NCI-H748 treated with DMSO at 0.1 percent for 48 hours (cell line): ENCODE results near the gene ASB16.
"Not testable (repeated sequence)": the region's sequence is repeated elsewhere in the genome, so short reads cannot be mapped to it uniquely, and the experiment has no call there.

Experiments
- DNase-seq: peaks from one replicate; lab custom pipeline; 2025; lab: John Stamatoyannopoulos, UW

Gene ASB16, protein sequence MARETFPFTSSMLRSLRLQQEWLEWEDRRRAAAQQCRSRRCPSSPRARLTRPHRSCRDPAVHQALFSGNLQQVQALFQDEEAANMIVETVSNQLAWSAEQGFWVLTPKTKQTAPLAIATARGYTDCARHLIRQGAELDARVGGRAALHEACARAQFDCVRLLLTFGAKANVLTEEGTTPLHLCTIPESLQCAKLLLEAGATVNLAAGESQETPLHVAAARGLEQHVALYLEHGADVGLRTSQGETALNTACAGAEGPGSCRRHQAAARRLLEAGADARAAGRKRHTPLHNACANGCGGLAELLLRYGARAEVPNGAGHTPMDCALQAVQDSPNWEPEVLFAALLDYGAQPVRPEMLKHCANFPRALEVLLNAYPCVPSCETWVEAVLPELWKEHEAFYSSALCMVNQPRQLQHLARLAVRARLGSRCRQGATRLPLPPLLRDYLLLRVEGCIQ

DNA sequence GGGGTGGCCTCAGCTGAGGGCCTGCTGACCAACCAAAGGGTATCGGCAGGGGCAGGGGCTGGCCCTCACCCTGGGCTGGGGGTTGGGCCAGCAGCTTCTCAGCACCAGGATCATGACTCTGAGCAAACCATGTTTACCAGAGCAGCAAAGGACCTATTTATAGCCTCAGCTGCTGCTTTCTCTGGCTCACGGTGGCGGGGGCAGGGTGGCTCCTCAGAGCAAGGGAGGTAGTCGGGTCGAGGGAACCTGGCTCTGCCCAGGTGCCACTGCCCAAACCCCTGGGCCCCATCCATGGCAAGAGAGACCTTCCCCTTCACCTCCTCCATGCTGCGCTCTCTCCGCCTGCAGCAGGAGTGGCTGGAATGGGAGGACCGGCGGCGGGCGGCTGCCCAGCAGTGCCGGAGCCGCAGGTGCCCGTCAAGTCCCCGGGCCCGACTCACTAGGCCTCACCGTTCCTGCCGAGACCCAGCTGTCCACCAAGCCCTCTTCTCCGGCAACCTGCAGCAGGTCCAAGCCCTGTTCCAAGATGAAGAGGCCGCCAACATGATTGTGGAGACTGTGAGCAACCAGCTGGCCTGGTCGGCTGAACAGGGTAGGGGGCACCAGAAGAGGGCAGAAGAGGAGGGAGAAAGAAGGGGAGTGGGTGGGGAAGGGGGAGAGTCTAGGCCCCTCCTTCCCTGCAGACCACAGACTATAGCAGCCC is at the start of gene ASB16:
Gene ASB16 (plus strand): TSS at position 206 of the 703 bp plus-strand sequence. CDS start 86 bp downstream, at position 292.
- no peak for DNase-seq

DNA sequence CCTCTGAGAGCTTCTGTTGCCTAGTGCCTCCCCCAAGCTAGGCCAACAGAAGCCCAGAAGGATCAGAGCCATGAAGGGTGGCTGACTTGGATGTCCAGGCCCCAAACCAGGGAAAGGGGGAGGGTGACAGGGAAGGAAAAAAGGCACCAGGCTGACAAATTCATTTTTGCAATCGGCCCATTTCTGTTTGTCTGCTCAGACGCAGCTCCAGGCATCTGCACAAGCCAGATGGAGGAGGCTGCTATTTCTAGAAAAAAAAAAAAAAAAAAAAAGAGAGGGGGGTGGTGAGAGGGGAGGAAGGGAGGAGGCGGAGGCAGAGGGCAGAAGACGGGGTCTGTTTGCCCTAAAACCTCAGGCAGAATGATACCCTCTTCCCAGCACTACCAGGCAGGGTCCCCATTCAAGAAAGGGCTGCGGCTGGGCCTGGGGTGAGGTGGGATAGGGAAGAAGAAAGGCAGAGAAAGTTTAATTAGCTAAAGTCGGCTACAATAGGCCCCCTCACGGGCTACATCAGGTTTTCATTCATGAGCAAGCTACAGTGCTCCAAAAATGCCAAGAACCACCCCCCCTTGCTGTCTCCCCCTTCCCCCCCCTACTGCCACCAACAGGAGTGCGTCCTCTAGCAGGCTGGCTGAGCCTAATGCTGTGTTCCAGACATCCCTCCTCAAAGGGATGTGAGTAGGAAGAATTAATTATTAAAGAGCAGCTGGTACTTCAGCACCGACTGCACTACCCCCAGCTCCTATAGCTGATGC is 49.5 kb upstream of the ASB16 start:
- no peak for DNase-seq

GRCh38 chr17:44121997-44122815 is 48.3 kb upstream of the ASB16 start:
- DNase-seq = no peak

DNA sequence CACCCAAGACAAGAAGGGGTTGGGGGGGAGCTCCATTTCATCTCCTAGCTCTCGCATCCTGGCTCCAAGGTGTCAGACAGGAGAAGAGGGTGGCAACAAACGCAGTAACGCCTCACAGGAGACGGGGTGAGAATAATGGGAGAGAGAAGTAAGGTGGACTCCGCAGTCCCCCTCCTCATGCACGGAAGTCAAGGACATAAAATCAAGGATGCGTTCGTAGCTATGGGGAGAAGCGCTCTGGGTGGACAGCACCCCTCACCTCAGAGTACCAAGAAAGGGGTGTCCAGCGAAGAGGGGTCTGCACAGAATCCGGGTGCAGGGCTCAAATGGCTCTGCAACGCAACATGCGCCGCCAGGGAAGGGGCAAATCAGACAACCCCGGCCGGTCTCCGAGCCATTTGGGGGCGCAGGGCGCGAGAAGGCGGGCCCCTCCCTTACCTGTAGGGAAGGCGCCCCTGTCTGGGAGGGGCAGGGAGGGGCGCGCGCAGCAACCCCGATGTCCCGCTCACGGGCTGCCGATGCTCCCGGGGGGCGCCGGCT is 47.6 kb upstream of the ASB16 start:
- DNase-seq = no peak

DNA sequence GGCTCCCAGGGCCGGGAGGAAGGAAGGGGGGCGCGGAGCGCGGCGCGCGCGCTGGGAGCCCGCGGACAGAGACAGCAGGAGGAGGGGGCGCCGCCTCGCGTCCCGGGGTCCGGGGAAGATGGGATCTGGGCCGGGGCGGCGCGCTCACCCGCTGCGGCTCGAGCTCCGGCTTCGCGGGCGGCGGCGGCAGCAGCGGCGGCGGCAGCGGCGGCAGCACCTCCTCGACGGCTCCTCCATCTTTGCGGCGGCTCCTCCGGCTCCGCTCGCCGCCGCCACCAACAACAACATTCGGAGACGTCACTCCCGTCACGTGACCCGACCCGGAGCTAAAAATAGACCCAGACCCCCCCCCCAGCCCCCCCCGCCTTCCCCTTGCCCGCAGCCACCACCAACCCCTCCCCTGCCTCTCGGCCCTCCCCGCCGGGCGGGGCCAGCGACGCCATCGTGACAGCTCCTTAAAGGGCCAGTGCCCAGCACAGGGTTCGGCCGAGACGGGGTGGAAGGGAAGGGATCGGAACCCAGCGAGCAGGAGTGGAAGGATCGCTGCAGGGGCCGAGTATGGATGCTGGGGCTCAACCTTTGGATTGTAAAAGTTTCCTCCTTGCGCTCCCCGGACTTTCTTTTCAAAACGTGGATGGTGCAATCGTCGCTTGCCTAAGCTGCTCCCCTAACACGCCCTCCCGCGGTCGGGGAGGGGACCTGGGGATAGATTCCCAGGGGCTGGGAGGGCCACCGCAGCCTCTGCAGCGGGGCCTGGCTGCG is 47.0 kb upstream of the ASB16 start, which contains the start of gene HDAC5:
Gene HDAC5 (minus strand): TSS at position 286 of the 762 bp plus-strand sequence. CDS start 6,126 bp downstream, outside the sequence.
- DNase-seq = peak; percentile 87

- DNase-seq = no peak
These were observed 46.4 kb upstream of the ASB16 start for GRCh38 chr17:44124118-44124438.

DNA sequence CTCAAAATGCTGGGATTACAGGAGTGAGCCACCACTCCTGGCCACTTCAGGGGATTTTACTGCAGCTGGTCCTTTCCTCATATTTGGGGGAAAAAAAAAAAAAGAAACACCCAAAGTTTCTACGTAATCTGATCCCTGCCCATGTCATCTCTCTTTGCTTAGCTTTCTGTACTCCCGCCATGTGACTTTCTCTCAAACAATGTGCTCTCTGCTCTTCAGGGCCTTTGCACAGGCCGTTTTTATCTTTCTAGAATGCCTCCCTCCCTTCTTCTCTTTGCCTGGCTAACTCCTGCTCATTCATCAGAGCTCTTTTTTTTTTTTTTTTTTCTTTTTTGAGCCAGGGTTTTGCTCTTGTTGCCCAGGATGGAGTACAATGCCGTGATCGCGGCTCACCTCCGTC is 42.1 kb upstream of the ASB16 start:
- no peak for DNase-seq

DNA sequence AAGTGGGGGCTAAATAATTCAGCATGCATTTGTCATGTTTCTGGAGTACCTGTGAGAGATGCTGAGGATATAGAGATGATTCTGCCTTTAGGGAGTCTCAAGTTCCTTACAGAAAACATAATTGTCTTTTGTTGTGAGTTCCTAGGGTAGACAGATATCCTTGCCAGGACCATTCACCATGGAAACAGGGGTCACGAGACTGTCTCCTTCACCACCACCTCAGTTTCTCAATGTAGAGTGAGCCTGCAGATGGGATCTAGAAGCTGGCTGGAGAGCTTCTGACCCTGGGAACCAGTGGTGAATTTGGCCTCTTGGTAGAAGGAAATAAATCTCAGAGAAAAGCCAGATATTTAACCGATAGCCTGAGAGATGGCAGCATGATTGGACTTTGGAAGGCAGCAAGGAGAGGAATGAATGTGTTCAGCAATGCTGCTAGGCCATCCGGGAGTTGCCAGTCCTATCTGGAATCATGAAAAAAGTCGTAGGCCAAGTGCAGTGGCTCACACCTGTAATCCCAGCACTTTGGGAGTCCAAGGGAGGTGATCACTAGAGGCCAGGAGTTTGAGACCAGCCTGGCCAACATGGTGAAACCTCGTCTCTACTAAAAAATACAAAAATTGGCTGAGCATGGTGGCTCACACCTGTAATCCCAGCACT is 39.7 kb upstream of the ASB16 start:
- no peak for DNase-seq

DNA sequence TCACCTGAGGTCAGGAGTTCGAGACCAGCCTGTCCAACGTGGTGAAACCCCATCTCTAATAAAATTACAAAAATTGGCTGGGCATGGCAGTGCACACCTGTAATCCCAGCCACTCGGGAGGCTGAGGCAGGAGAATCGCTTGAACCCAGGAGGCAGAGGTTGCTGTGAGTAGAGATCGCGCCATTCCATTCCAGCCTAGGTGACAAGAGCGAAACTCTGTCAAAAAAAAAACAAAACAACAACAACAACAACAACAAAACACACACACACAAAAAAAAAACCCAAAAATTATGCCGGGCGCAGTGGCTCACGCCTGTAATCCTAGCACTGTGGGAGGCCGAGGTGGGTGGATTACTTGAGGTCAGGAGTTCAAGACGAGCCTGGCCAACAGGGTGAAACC is 39.1 kb upstream of the ASB16 start:
- DNase-seq = not testable (repeated sequence)

GRCh38 chr17:44132275-44132821 is 38.2 kb upstream of the ASB16 start:
- no peak for DNase-seq

DNA sequence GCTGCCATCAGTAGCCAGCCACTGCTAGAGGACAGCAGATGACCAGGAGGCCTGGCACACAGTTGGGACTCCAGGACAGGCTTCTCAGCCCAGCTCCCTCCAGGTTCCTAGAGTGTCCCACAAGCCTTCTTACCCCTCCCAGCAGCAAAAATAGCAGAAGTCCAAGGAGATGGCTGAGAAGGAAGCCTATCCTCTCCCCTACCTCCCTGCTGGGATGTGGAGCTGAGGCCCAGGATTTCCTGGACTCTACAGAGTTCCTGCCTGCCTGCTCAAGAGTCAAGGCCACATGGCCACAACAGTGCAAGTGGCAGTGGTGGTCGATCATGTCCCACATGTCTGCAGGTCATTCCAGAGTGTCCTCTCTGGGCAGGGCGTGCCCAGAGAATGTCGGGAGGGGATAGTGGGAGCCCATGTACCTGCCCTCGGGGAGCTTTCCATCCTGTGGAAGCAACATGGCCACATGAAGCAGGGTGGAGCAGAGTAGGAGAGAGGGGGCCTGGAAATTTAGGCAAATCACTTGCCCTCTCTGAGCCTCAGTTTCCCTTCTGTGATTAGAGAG is 36.5 kb upstream of the ASB16 start:
- no peak for DNase-seq

DNA sequence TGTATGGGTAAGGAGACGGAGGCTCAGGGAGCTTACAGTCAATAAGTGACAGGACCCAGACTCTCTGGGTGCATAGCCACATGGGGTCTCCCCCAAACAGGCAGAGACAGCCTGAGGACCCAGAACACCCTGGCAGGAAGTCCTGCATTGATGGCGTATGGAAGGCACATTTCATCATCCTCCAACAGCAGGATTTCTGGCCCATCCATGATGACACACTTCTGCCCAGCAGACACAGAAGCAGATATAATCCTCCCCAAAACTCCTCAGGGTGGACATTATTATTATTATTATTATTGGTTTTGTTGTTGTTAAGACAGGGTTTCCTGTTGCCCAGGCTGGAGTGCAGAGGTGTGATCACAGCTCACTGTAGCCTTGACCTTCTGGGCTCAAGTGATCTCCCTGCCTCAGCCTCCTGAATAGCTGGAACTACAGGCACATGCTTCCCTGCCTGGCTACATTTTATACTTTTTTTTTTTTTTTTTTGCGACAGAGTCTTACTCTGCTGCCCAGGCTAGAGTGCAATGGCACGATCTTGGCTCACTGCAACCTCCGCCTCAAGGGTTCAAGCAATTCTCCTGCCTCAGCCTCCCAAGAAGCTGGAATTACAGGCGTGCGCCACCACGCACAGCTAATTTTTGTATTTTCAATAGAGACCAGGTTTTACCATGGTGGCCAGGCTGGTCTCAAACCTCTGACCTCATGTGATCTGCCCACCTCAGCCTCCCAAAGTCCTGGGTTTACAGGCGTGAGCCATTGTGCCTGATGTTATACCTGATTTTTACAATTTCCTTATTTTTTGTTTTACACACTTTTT is 35.5 kb upstream of the ASB16 start:
- no peak for DNase-seq

DNA sequence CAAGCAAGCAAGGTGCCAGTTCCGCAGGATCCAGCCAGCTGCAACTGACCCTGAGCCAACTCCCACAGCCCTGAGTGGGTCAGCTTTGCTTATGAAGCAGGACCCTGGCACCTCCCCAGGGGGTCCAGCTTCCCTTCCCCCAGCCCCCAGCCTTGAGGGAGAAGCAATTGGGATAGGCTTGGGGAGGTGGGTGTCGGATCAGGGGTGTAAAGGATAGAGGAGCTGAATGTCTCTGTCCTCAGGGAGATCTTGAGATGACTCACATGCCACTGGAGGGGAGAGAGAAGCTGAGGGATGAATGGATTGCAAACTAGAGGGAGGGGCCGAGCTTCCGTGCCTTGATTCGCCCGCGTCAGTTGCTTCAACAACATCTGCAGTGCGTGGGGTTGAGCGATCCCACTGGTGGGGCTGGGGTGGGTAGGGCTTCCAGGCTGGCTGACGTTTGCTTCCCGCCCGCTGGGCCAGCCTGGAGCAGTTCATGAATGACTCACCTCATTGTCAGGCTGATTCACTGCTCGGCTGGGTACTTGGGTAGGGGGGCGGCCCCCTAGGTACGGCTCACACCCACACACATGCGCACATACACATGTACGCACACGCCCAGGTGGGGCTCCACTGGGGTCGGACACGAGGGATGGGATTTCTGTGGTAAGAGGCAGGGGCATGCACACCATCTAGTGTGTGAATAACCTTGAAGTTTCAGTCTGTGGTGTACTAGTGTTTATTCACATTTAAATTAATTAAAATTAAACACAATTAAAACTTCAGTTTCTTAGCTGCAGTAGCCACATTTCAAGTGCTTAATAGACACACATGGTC is 32.4 kb upstream of the ASB16 start:
- peak; percentile 53 for DNase-seq

DNA sequence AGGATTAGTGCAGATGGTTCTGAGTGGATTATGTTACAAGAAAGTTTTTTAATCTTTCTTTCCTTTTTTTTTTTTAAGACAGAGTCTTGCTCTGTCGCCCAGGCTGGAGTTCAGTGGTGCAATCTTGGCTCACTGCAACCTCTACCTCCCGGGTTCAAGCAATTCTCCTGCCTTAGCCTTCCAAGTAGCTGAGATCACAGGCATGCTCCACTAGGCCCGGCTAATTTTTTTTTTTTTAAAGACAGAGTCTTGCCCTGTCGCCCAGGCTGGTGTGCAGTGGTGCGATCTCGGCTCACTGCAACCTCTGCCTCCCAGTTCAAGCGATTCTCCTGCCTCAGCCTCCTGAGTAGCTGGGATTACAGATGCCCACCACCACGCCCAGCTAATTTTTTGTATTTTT is 26.6 kb upstream of the ASB16 start:
- not testable (repeated sequence) for DNase-seq

GRCh38 chr17:44144966-44145739 is 25.4 kb upstream of the ASB16 start:
- DNase-seq = no peak

GRCh38 chr17:44146375-44147346 is 23.8 kb upstream of the ASB16 start:
- no peak for DNase-seq
